Activated CD4-positive, alpha-beta T cell treated with anti-CD3 and anti-CD28 coated beads, Interleukin-2, amount 50 U/mL, for 1 hour (primary cell): ENCODE results near the gene SREK1.
"Not testable (repeated sequence)": the region's sequence is repeated elsewhere in the genome, so short reads cannot be mapped to it uniquely, and the experiment has no call there.

Experiments
- DNase-seq: peaks from one replicate; pipeline ENCODE4 v3.0.0-alpha.2; 2020

The SREK1 gene, protein sequence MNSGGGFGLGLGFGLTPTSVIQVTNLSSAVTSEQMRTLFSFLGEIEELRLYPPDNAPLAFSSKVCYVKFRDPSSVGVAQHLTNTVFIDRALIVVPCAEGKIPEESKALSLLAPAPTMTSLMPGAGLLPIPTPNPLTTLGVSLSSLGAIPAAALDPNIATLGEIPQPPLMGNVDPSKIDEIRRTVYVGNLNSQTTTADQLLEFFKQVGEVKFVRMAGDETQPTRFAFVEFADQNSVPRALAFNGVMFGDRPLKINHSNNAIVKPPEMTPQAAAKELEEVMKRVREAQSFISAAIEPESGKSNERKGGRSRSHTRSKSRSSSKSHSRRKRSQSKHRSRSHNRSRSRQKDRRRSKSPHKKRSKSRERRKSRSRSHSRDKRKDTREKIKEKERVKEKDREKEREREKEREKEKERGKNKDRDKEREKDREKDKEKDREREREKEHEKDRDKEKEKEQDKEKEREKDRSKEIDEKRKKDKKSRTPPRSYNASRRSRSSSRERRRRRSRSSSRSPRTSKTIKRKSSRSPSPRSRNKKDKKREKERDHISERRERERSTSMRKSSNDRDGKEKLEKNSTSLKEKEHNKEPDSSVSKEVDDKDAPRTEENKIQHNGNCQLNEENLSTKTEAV

DNA sequence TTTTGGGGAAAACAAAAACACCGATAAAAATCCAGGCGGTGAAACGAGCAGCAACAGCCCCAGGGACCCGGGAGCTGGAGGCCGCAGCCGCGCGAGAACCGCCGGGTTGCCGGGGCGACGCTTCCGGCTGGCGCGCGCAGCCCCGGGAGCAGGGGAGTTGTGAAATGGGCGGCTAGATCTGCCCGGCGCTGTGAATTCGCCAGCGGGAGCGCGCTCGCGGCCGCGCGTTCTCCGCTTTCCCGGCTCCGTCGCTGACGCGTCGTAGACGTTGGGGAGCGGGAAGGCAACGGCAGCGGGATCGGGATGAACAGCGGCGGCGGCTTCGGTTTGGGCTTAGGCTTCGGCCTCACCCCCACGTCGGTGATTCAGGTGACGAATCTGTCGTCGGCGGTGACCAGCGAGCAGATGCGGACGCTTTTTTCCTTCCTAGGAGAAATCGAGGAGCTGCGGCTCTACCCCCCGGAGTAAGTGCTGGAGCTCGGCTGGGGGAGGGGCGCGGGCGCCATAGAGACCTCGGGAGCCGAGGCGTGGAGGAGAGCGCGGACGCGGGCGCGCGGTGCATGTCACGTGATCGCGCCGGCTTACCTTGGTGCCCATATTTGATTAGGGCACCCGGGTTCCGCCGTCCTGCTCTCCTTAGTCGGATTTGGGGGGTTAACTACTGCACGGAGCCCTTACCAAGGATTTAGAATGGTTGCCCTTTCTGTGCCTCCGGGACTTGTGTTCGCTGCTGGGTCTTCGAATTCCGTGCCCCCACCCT is at the start of gene SREK1:
SREK1 (plus strand) TSS at position 227 of the 760 bp plus-strand sequence; CDS start at position 304, 77 bp downstream.
- peak; percentile 85 for DNase-seq

DNA sequence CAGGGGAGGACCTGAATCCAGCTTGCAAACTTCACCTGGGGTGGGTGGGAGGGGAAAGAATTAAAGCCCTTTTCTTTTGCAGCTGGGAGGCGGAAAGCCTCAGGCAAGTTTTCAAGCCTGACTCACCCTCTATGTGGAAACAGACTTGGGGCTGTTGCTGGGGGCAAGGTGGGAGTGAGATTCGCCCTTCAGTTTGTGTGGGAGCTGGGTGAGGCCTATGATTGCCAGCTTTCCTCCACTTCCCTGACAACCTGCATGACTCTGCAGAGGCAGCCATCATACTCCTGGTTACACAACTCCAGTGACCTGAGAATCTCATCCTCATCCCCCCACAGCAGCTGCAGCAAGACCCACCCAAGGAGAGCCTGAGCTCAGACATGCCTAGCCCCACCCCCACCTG is 43.2 kb upstream of the SREK1 start:
- DNase-seq: no peak

DNA sequence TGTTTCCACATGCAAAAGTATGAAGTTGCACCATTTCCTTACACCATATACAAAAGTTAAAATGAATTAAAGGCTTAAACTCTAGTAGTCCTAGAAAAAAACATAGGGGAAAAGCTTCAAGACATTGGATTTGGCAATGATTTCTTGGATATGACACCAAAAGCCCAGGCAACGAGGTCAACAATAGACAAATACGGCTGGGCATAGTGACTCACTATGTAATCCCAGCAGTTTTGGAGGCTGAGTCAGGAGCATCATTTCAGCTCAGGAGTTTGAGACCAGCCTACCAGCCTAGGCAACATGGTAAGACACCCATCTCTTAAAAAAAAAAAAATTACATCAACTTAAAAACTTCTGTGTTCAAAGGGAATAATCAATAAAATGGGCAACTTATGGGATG is 30.9 kb upstream of the SREK1 start:
- no peak for DNase-seq

DNA sequence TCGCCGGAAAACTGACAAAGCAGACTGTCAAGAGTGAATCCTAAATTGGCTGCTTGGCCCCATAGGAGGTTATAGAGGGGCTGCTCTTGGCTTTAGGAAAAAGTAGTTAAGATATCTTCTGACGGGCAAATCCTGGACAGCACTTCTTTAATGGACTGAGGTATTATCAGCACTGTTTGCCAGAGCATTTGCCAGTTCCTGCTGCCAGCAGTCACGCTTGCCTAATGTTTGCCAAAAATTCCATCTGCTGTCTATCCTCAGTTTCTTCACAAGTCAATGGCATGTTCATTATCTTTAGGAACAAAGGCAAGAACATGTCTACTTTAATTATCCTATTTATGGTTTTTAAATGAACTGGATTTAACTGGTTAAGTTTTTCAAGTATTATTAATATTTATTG is 25.8 kb upstream of the SREK1 start:
- DNase-seq: no peak

DNA sequence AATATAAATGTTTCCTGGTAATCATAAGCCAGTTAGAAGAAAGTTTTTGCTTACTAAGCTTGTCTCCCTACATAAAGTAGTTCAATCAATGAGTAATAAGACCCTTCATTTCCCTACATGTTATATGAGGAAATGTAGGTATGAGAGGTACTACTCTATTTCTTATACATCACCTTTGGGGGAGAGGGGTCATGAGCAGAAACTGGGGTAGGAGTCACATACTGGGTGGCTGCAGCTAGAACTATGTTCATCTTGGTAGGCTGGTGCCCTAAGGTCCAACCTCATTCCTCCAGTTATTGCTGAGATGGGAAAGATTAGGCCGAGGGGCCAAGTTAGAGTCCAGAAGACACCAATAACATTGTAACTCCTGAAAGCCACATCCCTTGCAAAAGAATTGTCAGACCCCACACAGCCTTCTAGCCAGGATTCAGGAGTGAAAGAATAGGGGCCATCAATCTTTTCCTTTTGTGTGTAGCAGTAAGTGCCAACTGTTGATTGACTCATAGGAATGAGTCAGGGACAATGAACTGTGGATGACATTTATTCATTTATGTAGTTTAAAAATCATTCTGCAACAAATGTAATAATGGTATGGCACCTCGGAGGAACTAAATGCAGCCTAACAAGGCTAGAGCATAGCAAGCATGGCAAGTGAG is 21.6 kb upstream of the SREK1 start:
- DNase-seq: no peak

DNA sequence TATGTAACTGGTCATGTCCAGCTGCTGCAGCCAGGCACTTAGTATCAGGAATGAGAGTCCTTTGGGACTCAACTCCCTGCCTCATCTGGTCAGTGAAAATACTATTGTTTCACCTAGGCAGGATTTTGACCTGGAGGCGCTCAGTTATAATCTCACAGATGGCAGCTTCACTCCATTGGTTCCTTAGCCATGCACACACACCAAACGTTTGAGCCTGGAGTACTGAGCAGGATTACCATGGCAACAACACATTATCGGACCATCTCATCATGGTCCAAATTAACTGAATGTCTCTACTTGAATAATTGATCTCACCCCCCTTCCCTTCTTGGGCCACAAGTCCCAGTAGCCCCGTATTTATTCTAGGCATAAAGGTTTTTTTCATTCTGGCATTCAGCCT is 15.0 kb upstream of the SREK1 start:
- no peak for DNase-seq

DNA sequence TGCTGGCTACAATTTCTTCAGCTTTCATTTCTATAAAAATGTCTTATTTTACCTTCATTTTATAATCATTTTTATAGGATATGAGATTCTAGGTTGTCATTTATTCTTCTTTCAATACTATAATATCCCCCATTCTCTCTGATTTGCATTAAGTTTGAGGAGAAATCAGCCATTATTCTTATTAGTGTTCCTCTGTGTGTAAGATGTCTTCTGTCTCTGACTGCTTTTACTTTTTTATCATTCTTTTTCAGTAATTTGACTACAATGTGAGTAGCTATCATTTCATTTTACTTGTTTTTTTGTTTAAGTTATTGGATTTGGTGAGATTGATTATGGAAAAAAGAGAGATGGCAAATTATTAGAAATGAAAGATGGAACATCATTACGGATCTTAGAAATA is 13.6 kb upstream of the SREK1 start:
- no peak for DNase-seq

DNA sequence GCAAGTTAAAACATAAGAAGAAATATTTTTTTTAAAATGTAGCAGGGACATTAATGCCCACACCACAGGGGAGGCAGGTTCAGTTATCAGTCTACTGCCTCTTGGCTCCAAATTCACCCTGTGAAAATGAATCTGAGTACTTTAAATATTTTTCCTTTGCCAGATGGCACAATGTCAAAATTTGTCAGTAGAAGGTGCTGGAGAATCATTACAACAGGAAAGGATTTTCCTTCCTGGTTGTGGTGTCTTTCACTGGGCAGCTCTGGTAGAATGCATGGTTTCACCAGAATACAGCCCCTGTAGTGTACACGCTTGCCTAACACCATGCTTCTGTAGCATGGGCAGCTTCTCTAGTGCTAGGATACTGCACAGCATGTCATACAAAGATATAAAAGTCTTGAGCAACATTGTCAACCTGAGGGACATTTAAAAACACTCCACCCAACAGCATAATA is 9.7 kb upstream of the SREK1 start:
- no peak for DNase-seq

DNA sequence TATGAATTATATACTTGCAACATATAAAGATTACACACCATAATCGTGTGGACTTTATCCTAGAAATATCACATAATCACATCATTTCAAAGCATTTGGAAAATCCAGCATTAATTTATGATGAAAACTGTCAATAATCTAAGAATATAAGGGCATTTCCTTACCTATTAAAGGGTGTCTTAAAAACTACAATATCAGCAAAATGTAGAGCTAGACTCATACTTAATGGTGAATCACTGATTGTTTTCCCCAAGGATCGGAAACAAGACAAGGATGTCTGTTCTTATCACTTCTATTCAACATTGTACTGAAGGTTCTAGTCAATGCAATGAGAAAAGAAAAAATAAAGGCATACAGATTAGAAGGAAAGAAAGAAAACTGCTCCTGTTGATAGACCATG is 8.0 kb upstream of the SREK1 start:
- no peak for DNase-seq

DNA sequence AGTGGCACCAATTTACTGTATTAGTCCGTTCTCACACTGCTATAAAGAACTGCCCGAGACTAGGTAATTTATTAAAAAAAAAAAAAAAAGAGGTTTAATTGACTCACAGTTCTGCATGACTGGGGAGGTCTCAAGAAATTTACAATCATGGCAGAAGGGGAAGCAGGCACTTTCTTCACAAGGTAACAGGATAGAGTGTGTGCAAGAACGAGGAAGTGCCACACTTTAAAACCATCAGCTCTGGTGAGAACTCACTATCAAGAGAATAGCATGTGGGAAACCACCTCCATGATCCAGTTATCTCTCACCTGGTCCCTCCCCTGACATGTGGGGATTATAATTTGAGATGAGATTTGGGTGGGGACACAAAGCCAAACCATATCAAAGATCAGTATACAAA is 7.2 kb upstream of the SREK1 start:
- DNase-seq: not testable (repeated sequence)

DNA sequence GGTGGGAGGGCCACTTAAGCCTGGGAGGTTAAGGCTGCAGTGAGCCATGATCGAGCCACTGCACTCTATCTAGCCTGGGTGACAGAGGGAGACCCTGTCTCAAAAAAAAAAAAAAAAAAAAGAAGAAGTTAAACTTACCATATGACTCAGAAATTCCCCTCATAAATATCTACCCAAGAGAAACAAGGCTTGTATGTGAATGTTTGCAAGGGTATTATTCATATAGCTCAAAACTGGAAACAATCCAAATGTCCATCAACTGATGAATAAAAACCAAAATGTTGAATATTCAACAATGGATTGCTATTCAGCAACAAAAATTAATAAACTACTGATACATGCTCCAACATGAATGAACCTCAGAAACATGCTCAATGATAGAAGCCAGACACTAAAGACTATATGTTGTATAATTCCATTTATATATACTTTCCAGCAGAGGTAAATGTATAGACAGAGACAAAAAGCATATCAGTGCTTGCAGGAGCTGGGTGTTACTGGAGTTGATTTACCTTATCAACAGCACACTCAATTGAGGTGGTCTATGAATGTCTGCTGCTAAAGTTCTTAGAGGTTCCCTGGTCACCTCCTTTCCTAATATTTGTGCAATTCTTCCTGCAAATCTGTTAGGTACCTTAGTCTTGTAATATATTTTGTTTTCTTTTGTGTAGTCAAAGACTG is 5.3 kb upstream of the SREK1 start:
- no peak for DNase-seq

DNA sequence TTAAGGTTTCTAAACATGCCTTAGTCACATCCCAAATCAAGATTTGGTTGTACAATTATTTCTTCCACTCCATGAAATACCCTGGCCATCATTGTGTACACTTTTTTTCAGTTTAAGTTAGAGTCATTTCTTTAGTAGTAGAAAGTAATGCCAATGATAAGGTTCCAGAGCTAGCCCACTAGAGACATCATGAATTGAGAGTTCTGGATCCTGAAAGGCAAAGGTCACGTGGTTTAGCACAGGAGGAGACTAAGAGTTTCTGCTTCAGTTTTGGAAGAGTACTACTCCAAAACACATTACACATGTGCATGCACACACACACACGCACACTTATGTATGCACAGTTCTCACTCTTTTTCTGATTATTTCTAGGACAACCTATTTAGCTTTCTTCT is 4.8 kb upstream of the SREK1 start:
- DNase-seq: no peak

DNA sequence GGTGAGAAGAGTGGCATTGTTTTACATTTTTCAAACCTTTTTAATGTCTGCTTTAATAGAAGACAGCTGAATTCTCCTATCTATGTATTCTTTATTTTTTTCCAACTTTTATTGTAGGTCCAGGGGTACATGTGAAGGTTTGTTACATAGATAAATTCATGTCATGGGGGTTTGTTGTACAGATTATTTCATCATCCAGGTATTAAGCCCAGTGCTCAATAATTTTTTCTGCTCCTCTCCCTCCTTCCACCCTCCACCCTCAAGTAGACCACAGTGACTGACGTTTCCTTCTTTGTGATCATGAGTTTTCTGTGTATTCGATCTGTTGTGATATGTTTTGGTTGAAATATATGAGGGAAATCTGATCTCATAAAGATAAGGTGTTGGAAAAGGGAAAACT is 1.7 kb upstream of the SREK1 start:
- no peak for DNase-seq

DNA sequence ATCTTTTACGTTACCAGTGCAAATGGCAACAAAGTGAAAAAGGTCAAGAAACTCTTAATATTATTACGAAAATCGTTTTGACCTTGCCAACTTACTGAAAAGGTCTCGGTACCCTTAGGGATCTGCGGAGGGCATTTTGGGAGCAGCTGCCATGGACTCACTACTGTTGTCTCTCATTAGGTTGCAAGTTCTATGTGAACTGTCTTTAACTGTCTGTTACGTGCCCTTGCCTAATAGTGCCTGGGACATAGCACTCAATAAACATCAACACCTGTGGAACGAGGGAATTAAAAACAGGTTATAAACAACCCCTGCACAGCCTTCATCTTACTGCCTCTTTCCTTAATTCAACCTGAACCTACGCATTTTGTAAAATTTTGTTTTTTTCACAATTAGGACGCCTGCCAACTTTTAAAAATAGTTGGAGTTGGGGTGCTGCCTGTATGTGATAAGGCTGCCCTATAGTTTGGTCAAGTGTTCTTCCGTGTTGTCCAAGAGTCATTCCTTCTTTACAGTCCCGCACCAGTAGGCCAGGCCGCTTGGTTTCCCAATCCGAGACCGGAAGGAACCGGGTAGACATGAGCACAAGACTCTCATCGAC is 527 bp upstream of the SREK1 start:
- no peak for DNase-seq

DNA sequence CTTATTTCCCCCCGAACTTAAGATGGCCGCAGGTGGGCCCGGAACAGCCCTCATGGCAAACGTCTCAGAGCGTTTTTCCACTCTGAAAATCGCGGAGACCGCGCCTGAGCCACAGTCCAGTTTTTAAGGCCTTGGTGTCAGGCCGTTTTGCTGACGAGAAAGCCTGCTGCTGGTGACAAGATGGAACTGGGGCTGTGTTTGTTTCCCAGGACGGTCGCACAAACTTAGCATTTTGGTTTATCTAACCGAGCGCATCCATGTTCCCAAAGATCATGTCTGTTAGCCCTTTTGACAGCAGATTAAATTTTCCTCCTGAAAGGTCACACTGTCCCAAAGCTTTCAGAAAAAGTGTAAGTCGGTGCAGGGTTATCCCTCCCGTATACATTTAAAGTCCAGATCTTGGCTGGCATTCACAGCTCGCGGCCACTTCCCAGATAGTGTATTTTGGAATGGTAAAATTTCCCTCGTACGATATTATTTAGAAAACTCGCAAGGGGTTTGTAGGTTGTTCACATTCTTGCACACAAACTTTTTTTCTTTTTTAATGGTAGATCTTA is 812 bp downstream of the SREK1 start:
- no peak for DNase-seq

DNA sequence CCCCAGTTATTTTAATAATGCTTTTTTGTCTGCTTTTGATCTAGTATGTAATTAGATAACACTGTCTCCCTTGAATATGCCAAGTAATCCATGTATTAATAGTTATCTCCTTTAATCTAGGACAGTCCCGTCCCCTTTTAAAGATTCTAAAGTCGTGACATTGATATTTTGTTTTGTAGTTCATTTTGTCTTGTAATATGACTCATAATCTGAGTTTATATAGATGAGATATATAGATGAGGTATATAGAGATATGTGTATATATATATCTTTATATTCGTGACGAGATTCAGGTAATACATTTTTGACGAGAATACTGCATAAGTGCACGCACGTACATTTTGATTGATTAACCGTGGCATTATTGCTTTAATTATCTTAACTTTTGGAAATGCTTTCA is 1.6 kb downstream of the SREK1 start:
- DNase-seq: no peak

DNA sequence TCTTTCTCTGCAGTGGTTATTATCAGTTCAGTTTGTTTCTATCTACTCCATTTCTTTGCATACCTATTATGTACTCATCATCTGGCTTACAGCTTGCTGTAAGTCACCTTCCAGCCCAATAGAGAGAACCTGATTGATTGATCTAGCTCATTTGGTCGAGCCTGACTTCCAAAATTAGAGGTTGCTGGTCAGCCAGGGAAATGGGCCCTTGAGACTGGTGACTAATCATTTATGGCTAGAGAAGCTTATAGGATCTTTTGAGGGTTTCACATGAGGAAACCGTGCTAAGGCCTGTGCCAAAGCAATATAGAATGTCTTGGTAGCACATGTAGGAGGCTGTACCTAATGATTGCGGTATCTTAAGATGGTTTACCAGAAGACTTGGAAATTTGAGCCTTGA is 5.8 kb downstream of the SREK1 start:
- DNase-seq: no peak

DNA sequence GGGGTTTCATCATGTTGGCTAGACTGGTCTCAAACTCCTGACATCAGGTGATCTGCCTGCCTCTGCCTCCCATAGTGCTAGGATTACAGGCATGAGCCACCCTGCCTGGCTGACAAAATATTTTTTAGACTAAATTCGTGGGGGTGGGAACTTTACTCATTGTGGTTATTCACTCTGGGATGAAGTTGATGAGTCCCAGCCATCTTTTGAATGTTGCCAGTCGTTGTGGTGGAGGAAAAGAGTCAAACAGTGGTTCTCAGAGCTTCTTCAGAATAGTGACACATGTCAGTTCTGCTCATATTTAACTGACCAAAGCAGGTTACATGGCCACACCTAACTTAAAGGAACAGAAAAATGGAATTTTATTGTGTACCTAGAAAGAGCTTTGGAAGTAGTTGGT is 6.9 kb downstream of the SREK1 start:
- DNase-seq: no peak

DNA sequence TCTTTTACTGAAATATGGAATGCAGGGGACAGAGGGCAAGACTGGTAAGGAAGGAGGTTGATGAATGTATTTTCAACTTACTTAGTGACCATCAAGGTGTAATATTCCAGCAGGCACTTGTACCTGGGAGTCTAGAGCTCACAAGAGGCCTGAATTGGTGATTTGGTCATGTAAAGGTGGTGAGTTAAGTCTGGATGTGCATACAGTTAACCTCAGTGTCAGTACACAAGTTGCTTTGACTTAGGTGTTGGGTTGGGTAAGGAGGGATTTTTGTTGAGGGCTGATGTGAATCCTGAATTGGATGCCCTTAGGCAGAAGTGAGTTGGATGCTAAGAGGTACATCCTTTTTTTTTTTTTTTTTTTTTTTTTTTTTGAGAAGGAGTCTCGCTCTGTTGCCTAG is 7.4 kb downstream of the SREK1 start:
- no peak for DNase-seq

DNA sequence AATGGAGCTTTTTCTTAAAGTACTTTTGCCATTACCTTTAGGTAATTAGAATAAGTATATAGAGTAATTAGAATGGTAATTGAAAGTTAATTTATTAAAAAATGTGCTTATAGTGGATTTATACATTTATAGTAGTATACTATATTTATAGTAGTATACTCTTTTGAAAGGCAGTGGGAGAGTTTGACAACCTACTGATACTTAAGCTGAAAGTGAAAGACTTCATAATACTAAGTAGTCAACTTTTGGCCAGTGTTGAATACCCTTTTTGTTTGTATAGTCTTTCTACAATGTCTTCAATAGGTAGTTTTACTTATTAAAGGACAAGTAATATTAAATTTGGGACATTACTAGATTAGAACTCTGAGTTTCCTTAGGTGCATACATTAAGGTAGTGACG is 12.9 kb downstream of the SREK1 start:
- DNase-seq: no peak

DNA sequence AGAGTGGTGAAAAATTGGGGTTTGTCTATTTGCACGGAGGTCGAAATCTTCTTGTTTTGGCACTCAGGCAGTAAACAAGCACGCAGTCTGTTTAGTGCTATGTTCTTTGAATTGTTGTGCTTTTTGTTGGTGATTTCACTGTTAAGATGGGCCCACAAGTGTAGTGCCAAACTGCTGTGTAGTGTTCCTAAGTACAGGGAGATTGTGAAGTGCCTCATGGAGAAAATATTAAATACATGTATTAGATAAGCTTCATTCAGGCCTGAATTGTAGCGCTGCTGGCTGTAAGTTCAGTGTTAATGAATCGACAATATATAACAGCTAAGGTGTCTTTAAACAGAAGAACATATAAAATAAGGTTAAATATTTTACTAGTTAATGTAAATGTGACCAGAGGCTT is 17.3 kb downstream of the SREK1 start:
- no peak for DNase-seq
